ENCODE data around the gene CUEDC1. TPM values are rescaled to one million over a fixed set of nuclear protein-coding genes. Genes with fewer than 3 reads are reported as not detected.

Gene CUEDC1
- total RNA-seq, 1 donor: 25.7 TPM

GRCh38 chr17:57944908-57945307 is 10.3 kb downstream of the CUEDC1 start:
- no peak for TF ChIP-seq CTCF (IDR thresholded peaks at IDR 0.05; ENCODE audit: insufficient read depth, low read length)
- DNase-seq (ENCODE audit: low read depth): no peak
- H3K4me3 ChIP-seq (ENCODE audit: low read depth, low read length): no peak overlapping the region

- no peak overlapping the region for H3K4me3 ChIP-seq (ENCODE audit: low read depth, low read length)
- no peak for TF ChIP-seq CTCF (IDR thresholded peaks at IDR 0.05; ENCODE audit: insufficient read depth, low read length)
- no peak for DNase-seq (ENCODE audit: low read depth)
Observed at GRCh38 chr17:57943645-57944044, 11.6 kb downstream of the CUEDC1 start.

- peak; percentile 59 for DNase-seq (ENCODE audit: low read depth)
- no peak for TF ChIP-seq CTCF (IDR thresholded peaks at IDR 0.05; ENCODE audit: insufficient read depth, low read length)
- no peak overlapping the region for H3K4me3 ChIP-seq (ENCODE audit: low read depth, low read length)
Observed at GRCh38 chr17:57943140-57943539, 12.1 kb downstream of the CUEDC1 start.

GRCh38 chr17:57941384-57942370 is 13.5 kb downstream of the CUEDC1 start:
- DNase-seq (ENCODE audit: low read depth): no peak
- no peak overlapping the region for H3K4me3 ChIP-seq (ENCODE audit: low read depth, low read length)
- TF ChIP-seq CTCF (IDR thresholded peaks at IDR 0.05; ENCODE audit: insufficient read depth, low read length): no peak

GRCh38 chr17:57940653-57941329 is 14.4 kb downstream of the CUEDC1 start:
- no peak for TF ChIP-seq CTCF (IDR thresholded peaks at IDR 0.05; ENCODE audit: insufficient read depth, low read length)
- DNase-seq (ENCODE audit: low read depth): no peak
- no peak overlapping the region for H3K4me3 ChIP-seq (ENCODE audit: low read depth, low read length)

GRCh38 chr17:57940231-57940630 is 15.0 kb downstream of the CUEDC1 start:
- no peak for TF ChIP-seq CTCF (IDR thresholded peaks at IDR 0.05; ENCODE audit: insufficient read depth, low read length)
- H3K4me3 ChIP-seq (ENCODE audit: low read depth, low read length): no peak overlapping the region
- no peak for DNase-seq (ENCODE audit: low read depth)
